ENCODE results near the gene ETV1.

ETV1 gene

GRCh38 chr7:13990984-13991790 lies 1.7 kb upstream of the ETV1 start:
- Mint-ChIP-seq H3K4me3 (no peak overlapping the region), H3K4me1 (no peaks in the 10 kb centered on the region), H3K27ac (no peak overlapping the region), H3K27me3 (no peaks in the 10 kb centered on the region), H3K9me3 (no peaks in the 10 kb centered on the region), H3K36me3 (no peaks in the 10 kb centered on the region)
- peak; percentile 79 for ATAC-seq

- H3K9me3 Mint-ChIP-seq = no peaks in the 10 kb centered on the region
- no peaks in the 10 kb centered on the region for H3K27me3 Mint-ChIP-seq
- no peak overlapping the region for H3K4me3 Mint-ChIP-seq
- no peak overlapping the region for H3K27ac Mint-ChIP-seq
- ATAC-seq = peak; percentile 65
- H3K36me3 Mint-ChIP-seq = no peaks in the 10 kb centered on the region
- no peaks in the 10 kb centered on the region for H3K4me1 Mint-ChIP-seq
Observed at GRCh38 chr7:13990319-13990983, 985 bp upstream of the ETV1 start.

GRCh38 chr7:13989949-13990305 lies 461 bp upstream of the ETV1 start:
- Mint-ChIP-seq H3K27ac (no peak overlapping the region), H3K36me3 (no peaks in the 10 kb centered on the region), H3K9me3 (no peaks in the 10 kb centered on the region), H3K4me3 (no peak overlapping the region), H3K4me1 (no peaks in the 10 kb centered on the region), H3K27me3 (no peaks in the 10 kb centered on the region)
- no peak for ATAC-seq

- no peak for ATAC-seq
- Mint-ChIP-seq H3K4me1 (no peaks in the 10 kb centered on the region), H3K27ac (no peak overlapping the region), H3K27me3 (no peaks in the 10 kb centered on the region), H3K9me3 (no peaks in the 10 kb centered on the region), H3K36me3 (no peaks in the 10 kb centered on the region), H3K4me3 (no peak overlapping the region)
Observed at GRCh38 chr7:13988731-13989125, 738 bp downstream of the ETV1 start.

- Mint-ChIP-seq H3K4me3 (no peak overlapping the region), H3K27ac (no peak overlapping the region)
- no peak for ATAC-seq
Observed at GRCh38 chr7:13988065-13988464, 1.4 kb downstream of the ETV1 start.

GRCh38 chr7:13987395-13987794 lies 2.1 kb downstream of the ETV1 start:
- Mint-ChIP-seq H3K4me3 (no peak overlapping the region), H3K27ac (no peak overlapping the region), H3K4me1 (no peaks in the 10 kb centered on the region), H3K36me3 (no peaks in the 10 kb centered on the region), H3K9me3 (no peaks in the 10 kb centered on the region), H3K27me3 (no peaks in the 10 kb centered on the region)
- no peak for ATAC-seq

More at GRCh38 chr7:13988065-13988464, 1.4 kb downstream of the ETV1 start:
- Mint-ChIP-seq H3K9me3 (no peaks in the 10 kb centered on the region), H3K4me1 (no peaks in the 10 kb centered on the region), H3K27me3 (no peaks in the 10 kb centered on the region), H3K36me3 (no peaks in the 10 kb centered on the region)

- Mint-ChIP-seq H3K27me3 (no peaks in the 10 kb centered on the region), H3K36me3 (no peaks in the 10 kb centered on the region)
Observed at GRCh38 chr7:13986208-13986607, 3.3 kb downstream of the ETV1 start.

GRCh38 chr7:13984831-13985685 lies 4.4 kb downstream of the ETV1 start:
- Mint-ChIP-seq H3K9me3 (no peaks in the 10 kb centered on the region), H3K4me1 (no peaks in the 10 kb centered on the region), H3K27ac (no peak overlapping the region), H3K4me3 (no peak overlapping the region), H3K27me3 (no peaks in the 10 kb centered on the region), H3K36me3 (no peaks in the 10 kb centered on the region)
- ATAC-seq = no peak

More at GRCh38 chr7:13986208-13986607, 3.3 kb downstream of the ETV1 start:
- Mint-ChIP-seq H3K27ac (no peak overlapping the region), H3K4me1 (no peaks in the 10 kb centered on the region), H3K9me3 (no peaks in the 10 kb centered on the region), H3K4me3 (no peak overlapping the region)
- no peak for ATAC-seq

- Mint-ChIP-seq H3K36me3 (no peaks in the 10 kb centered on the region), H3K4me1 (no peaks in the 10 kb centered on the region), H3K27ac (no peak overlapping the region), H3K27me3 (no peaks in the 10 kb centered on the region), H3K9me3 (no peaks in the 10 kb centered on the region), H3K4me3 (no peak overlapping the region)
- ATAC-seq = no peak
Observed at GRCh38 chr7:13984061-13984460, 5.4 kb downstream of the ETV1 start.

GRCh38 chr7:13982940-13983677 lies 6.4 kb downstream of the ETV1 start:
- no peak for ATAC-seq
- no peaks in the 10 kb centered on the region for H3K4me1 Mint-ChIP-seq
- H3K27ac Mint-ChIP-seq = no peak overlapping the region
- H3K36me3 Mint-ChIP-seq = no peaks in the 10 kb centered on the region
- no peaks in the 10 kb centered on the region for H3K9me3 Mint-ChIP-seq
- no peak overlapping the region for H3K4me3 Mint-ChIP-seq
- H3K27me3 Mint-ChIP-seq = no peaks in the 10 kb centered on the region

- Mint-ChIP-seq H3K27ac (no peak overlapping the region), H3K4me3 (no peak overlapping the region), H3K36me3 (no peaks in the 10 kb centered on the region), H3K27me3 (no peaks in the 10 kb centered on the region), H3K4me1 (no peaks in the 10 kb centered on the region), H3K9me3 (no peaks in the 10 kb centered on the region)
- ATAC-seq = no peak
Observed at GRCh38 chr7:13981070-13981469, 8.4 kb downstream of the ETV1 start.

- Mint-ChIP-seq H3K9me3 (no peaks in the 10 kb centered on the region), H3K4me3 (no peak overlapping the region), H3K27me3 (no peaks in the 10 kb centered on the region), H3K4me1 (no peaks in the 10 kb centered on the region), H3K27ac (no peak overlapping the region), H3K36me3 (no peaks in the 10 kb centered on the region)
- ATAC-seq = no peak
Observed at GRCh38 chr7:13980474-13980873, 9.0 kb downstream of the ETV1 start.

GRCh38 chr7:13979671-13980435 lies 9.6 kb downstream of the ETV1 start:
- no peak for ATAC-seq
- H3K9me3 Mint-ChIP-seq = no peaks in the 10 kb centered on the region
- H3K27me3 Mint-ChIP-seq = no peaks in the 10 kb centered on the region
- no peaks in the 10 kb centered on the region for H3K4me1 Mint-ChIP-seq
- no peaks in the 10 kb centered on the region for H3K36me3 Mint-ChIP-seq
- H3K4me3 Mint-ChIP-seq = no peak overlapping the region
- H3K27ac Mint-ChIP-seq = no peak overlapping the region

GRCh38 chr7:13976594-13976993 lies 12.9 kb downstream of the ETV1 start:
- Mint-ChIP-seq H3K4me3 (no peak overlapping the region), H3K4me1 (no peaks in the 10 kb centered on the region), H3K36me3 (no peaks in the 10 kb centered on the region), H3K9me3 (no peaks in the 10 kb centered on the region), H3K27ac (no peak overlapping the region), H3K27me3 (no peaks in the 10 kb centered on the region)
- no peak for ATAC-seq
